ENCODE results near the gene CORO1C.

Gene CORO1C

GRCh38 chr12:108615918-108616317 is 115.4 kb downstream of the CORO1C start:
- no peak for DNase-seq (ENCODE audit: low read depth, low spot score)

GRCh38 chr12:108614639-108615038 is 116.7 kb downstream of the CORO1C start:
- DNase-seq (ENCODE audit: low read depth, low spot score), result no peak

GRCh38 chr12:108614041-108614440 is 117.3 kb downstream of the CORO1C start:
- no peak for DNase-seq (ENCODE audit: low read depth, low spot score)

GRCh38 chr12:108613548-108613947 is 117.8 kb downstream of the CORO1C start:
- DNase-seq (ENCODE audit: low read depth, low spot score), result no peak

GRCh38 chr12:108612788-108613282 is 118.5 kb downstream of the CORO1C start:
- DNase-seq (ENCODE audit: low read depth, low spot score), result no peak

GRCh38 chr12:108611884-108612415 is 119.4 kb downstream of the CORO1C start:
- no peak for DNase-seq (ENCODE audit: low read depth, low spot score)

- DNase-seq (ENCODE audit: low read depth, low spot score), result no peak
These were observed 120.3 kb downstream of the CORO1C start for GRCh38 chr12:108610856-108611605.

- DNase-seq (ENCODE audit: low read depth, low spot score), result no peak
These were observed 120.9 kb downstream of the CORO1C start for GRCh38 chr12:108610336-108610815.

GRCh38 chr12:108609537-108610335 is 121.6 kb downstream of the CORO1C start:
- peak; percentile 62 for DNase-seq (ENCODE audit: low read depth, low spot score)

- DNase-seq (ENCODE audit: low read depth, low spot score), result no peak
These were observed 122.7 kb downstream of the CORO1C start for GRCh38 chr12:108608616-108609015.

GRCh38 chr12:108607981-108608600 is 123.2 kb downstream of the CORO1C start:
- DNase-seq (ENCODE audit: low read depth, low spot score), result no peak

- no peak for DNase-seq (ENCODE audit: low read depth, low spot score)
These were observed 124.8 kb downstream of the CORO1C start for GRCh38 chr12:108606492-108606891.

- no peak for DNase-seq (ENCODE audit: low read depth, low spot score)
These were observed 125.5 kb downstream of the CORO1C start for GRCh38 chr12:108605690-108606406.

- DNase-seq (ENCODE audit: low read depth, low spot score), result no peak
These were observed 126.2 kb downstream of the CORO1C start for GRCh38 chr12:108605000-108605689.

GRCh38 chr12:108604208-108604941 is 126.9 kb downstream of the CORO1C start:
- no peak for DNase-seq (ENCODE audit: low read depth, low spot score)

GRCh38 chr12:108603743-108604142 is 127.6 kb downstream of the CORO1C start:
- DNase-seq (ENCODE audit: low read depth, low spot score), result no peak

GRCh38 chr12:108602976-108603704 is 128.2 kb downstream of the CORO1C start:
- DNase-seq (ENCODE audit: low read depth, low spot score), result no peak

- no peak for DNase-seq (ENCODE audit: low read depth, low spot score)
These were observed 129.1 kb downstream of the CORO1C start for GRCh38 chr12:108602209-108602705.

GRCh38 chr12:108600702-108601007 is 130.7 kb downstream of the CORO1C start:
- DNase-seq (ENCODE audit: low read depth, low spot score), result no peak
